ENCODE measurements around the gene IGFBP2.

DNA sequence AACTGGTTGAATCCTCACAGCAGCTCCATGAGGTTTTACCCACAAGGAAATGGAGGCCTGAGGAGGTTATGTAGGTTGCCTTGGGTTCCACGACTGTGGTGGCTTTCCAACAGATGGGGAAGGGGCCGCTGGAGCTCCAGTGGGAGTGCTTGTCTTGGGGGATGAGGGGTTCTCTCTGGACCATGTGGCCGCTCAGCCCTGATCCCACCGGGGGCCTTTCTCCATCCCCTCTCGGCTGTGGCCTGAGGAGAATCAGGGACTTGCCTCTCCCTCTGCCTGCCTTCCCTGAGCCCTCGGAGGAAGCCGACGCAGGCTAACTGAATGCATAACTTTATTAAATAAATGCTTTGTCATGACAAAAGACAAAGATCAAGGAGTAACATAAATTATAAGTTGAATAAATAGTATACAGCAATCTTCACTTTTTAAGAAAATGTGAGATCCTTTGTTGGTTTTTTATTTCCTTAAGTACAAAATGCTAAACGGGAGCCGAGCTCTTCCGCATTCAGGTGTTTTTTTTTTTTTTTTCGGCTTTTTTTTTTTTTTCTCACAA is 38.6 kb downstream of the IGFBP2 start:
- TF ChIP-seq, protein P1, sequence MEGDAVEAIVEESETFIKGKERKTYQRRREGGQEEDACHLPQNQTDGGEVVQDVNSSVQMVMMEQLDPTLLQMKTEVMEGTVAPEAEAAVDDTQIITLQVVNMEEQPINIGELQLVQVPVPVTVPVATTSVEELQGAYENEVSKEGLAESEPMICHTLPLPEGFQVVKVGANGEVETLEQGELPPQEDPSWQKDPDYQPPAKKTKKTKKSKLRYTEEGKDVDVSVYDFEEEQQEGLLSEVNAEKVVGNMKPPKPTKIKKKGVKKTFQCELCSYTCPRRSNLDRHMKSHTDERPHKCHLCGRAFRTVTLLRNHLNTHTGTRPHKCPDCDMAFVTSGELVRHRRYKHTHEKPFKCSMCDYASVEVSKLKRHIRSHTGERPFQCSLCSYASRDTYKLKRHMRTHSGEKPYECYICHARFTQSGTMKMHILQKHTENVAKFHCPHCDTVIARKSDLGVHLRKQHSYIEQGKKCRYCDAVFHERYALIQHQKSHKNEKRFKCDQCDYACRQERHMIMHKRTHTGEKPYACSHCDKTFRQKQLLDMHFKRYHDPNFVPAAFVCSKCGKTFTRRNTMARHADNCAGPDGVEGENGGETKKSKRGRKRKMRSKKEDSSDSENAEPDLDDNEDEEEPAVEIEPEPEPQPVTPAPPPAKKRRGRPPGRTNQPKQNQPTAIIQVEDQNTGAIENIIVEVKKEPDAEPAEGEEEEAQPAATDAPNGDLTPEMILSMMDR (IDR thresholded peaks at IDR 0.05): no peak
- TF ChIP-seq EZH2 (IDR thresholded peaks at IDR 0.05): no peak
